Activated CD8-positive, alpha-beta T cell treated with anti-CD3 and anti-CD28 coated beads, Interleukin-2, amount 10 ng/mL, durations not matched to agents 7 days and 5 days (primary cell): ENCODE data around the gene DDX20. TPM values are rescaled to one million over a fixed set of nuclear protein-coding genes. Genes with fewer than 3 reads are reported as not detected.

Experiments
- ATAC-seq: fragments of 150-1000 bp; cut with Tn5 transposase; one replicate; pipeline ENCODE4 v1.10.0; 2021; ENCODE audit warnings: moderate library complexity
- CTCF ChIA-PET: fragments of 350-600 bp; sonication (Branson Sonifier 250); formaldehyde crosslinking; loops from one replicate; lab custom pipeline; 2021; ENCODE audit warnings: antibody characterized with exemption; lab: Charles Lee
- POLR2A ChIA-PET: fragments of 350-600 bp; sonication (Branson Sonifier 250); formaldehyde crosslinking; loops from one replicate; lab custom pipeline; 2021; ENCODE audit warnings: antibody characterized with exemption; lab: Charles Lee
- DNase-seq: peaks from one replicate; pipeline ENCODE4 v3.0.0-alpha.2; 2020
- H3K27ac Mint-ChIP-seq: one replicate; pipeline ENCODE4 v1.8.0; 2021; ENCODE audit warnings: mild to moderate bottlenecking, mixed read lengths
- H3K27me3 Mint-ChIP-seq: one replicate; pipeline ENCODE4 v1.8.0; 2021; ENCODE audit warnings: low read depth, mixed read lengths
- H3K36me3 Mint-ChIP-seq: one replicate; pipeline ENCODE4 v1.8.0; 2021; ENCODE audit warnings: low read depth, mixed read lengths
- H3K4me1 Mint-ChIP-seq: one replicate; pipeline ENCODE4 v1.8.0; 2021; ENCODE audit warnings: low read depth, mixed read lengths
- H3K4me3 Mint-ChIP-seq: one replicate; pipeline ENCODE4 v1.8.0; 2021; ENCODE audit warnings: mild to moderate bottlenecking, mixed read lengths
- H3K9me3 Mint-ChIP-seq: one replicate; pipeline ENCODE4 v1.8.0; 2022; ENCODE audit warnings: mixed read lengths; ENCODE audit not compliant: insufficient read depth
- total RNA-seq, 2 experiments: library from RNA; stranded (reverse); gene quantifications; one replicate each; pipeline ENCODE4 v1.2.3, GENCODE V29; 2021

DDX20 gene
- total RNA-seq, 2 experiments from 2014 or later = 18.1 to 18.9 TPM

GRCh38 chr1:111720977-111721786 is 34.5 kb upstream of the DDX20 start:
- H3K4me3 Mint-ChIP-seq = no peak overlapping the region
- H3K9me3 Mint-ChIP-seq = no peaks in the 10 kb centered on the region
- H3K36me3 Mint-ChIP-seq = peaks cover 9% of the 10 kb centered on the region
- ATAC-seq (no peak), DNase-seq (peak; percentile 19)
- H3K27ac Mint-ChIP-seq = peak overlapping the region; percentile 28
- peaks cover 1% of the 10 kb centered on the region for H3K4me1 Mint-ChIP-seq
- CTCF ChIA-PET = interaction anchor here (0.8 to 1.3 kb wide), 3 partner anchors 22 to 213 kb away, joined by 3 to 4 read pairs (median 3); no protein-coding TSS in a partner anchor
- H3K27me3 Mint-ChIP-seq = no peaks in the 10 kb centered on the region
- POLR2A ChIA-PET = interaction anchor here (1.3 kb wide), 1 partner anchor 10 kb away, joined by 3 read pairs; no protein-coding TSS in a partner anchor

GRCh38 chr1:111723091-111723806 is 32.5 kb upstream of the DDX20 start:
- H3K27me3 Mint-ChIP-seq = no peaks in the 10 kb centered on the region
- DNase-seq (peak; percentile 17), ATAC-seq (no peak)
- H3K9me3 Mint-ChIP-seq = no peaks in the 10 kb centered on the region
- ChIA-PET CTCF (no interaction called here), POLR2A (no interaction called here)
- no peaks in the 10 kb centered on the region for H3K36me3 Mint-ChIP-seq
- peaks cover 1% of the 10 kb centered on the region for H3K4me1 Mint-ChIP-seq
- H3K4me3 Mint-ChIP-seq = no peak overlapping the region
- no peak overlapping the region for H3K27ac Mint-ChIP-seq

- POLR2A ChIA-PET = no interaction called here
- no peaks in the 10 kb centered on the region for H3K36me3 Mint-ChIP-seq
- peaks cover 1% of the 10 kb centered on the region for H3K4me1 Mint-ChIP-seq
- CTCF ChIA-PET = no interaction called here
- DNase-seq (no peak), ATAC-seq (no peak)
- H3K27me3 Mint-ChIP-seq = no peaks in the 10 kb centered on the region
- H3K27ac Mint-ChIP-seq = no peak overlapping the region
- H3K4me3 Mint-ChIP-seq = no peak overlapping the region
- H3K9me3 Mint-ChIP-seq = no peaks in the 10 kb centered on the region
Measured at GRCh38 chr1:111723871-111724270, 31.8 kb upstream of the DDX20 start.

GRCh38 chr1:111725192-111725591 is 30.5 kb upstream of the DDX20 start:
- ChIA-PET CTCF (interaction anchor here (1.0 to 1.8 kb wide), 2 partner anchors 13 to 217 kb away, joined by 3 to 5 read pairs; no protein-coding TSS in a partner anchor), POLR2A (interaction anchor here (1.2 kb wide), 1 partner anchor 13 kb away, joined by 5 read pairs; the partner anchor contains the start of gene INKA2)
- Mint-ChIP-seq H3K27ac (no peak overlapping the region), H3K36me3 (no peaks in the 10 kb centered on the region), H3K27me3 (no peaks in the 10 kb centered on the region), H3K4me3 (no peak overlapping the region), H3K4me1 (peaks cover 1% of the 10 kb centered on the region), H3K9me3 (no peaks in the 10 kb centered on the region)
- DNase-seq = no peak
- ATAC-seq = no peak

- no peaks in the 10 kb centered on the region for H3K27me3 Mint-ChIP-seq
- no peaks in the 10 kb centered on the region for H3K4me1 Mint-ChIP-seq
- ATAC-seq (no peak), DNase-seq (no peak)
- no peaks in the 10 kb centered on the region for H3K36me3 Mint-ChIP-seq
- H3K27ac Mint-ChIP-seq = no peak overlapping the region
- no peak overlapping the region for H3K4me3 Mint-ChIP-seq
- ChIA-PET CTCF (interaction anchor here (0.7 kb wide), 1 partner anchor 13 kb away, joined by 3 read pairs; no protein-coding TSS in a partner anchor), POLR2A (interaction anchor here (1.0 kb wide), 1 partner anchor 229 kb away, joined by 3 read pairs; no protein-coding TSS in a partner anchor)
- no peaks in the 10 kb centered on the region for H3K9me3 Mint-ChIP-seq
Measured at GRCh38 chr1:111727056-111727455, 28.6 kb upstream of the DDX20 start.

GRCh38 chr1:111729271-111729921 is 26.3 kb upstream of the DDX20 start:
- ATAC-seq (no peak), DNase-seq (no peak)
- no peak overlapping the region for H3K4me3 Mint-ChIP-seq
- H3K4me1 Mint-ChIP-seq = peaks cover 4% of the 10 kb centered on the region
- no peak overlapping the region for H3K27ac Mint-ChIP-seq
- H3K9me3 Mint-ChIP-seq = no peaks in the 10 kb centered on the region
- ChIA-PET POLR2A (no interaction called here), CTCF (interaction anchor here (1.0 to 2.8 kb wide), 3 partner anchors 14 to 27 kb away, joined by 3 to 10 read pairs (median 5); no protein-coding TSS in a partner anchor)
- no peaks in the 10 kb centered on the region for H3K27me3 Mint-ChIP-seq
- H3K36me3 Mint-ChIP-seq = no peaks in the 10 kb centered on the region

GRCh38 chr1:111729946-111730681 is 25.6 kb upstream of the DDX20 start:
- no peaks in the 10 kb centered on the region for H3K36me3 Mint-ChIP-seq
- DNase-seq = no peak
- CTCF ChIA-PET = interaction anchor here (1.0 to 2.8 kb wide), 2 partner anchors 16 to 27 kb away, joined by 3 to 10 read pairs; no protein-coding TSS in a partner anchor

GRCh38 chr1:111730706-111731105 is 25.0 kb upstream of the DDX20 start:
- H3K4me3 Mint-ChIP-seq = no peak overlapping the region
- peaks cover 4% of the 10 kb centered on the region for H3K4me1 Mint-ChIP-seq
- H3K36me3 Mint-ChIP-seq = no peaks in the 10 kb centered on the region
- no peaks in the 10 kb centered on the region for H3K27me3 Mint-ChIP-seq
- ChIA-PET POLR2A (interaction anchor here (1.5 kb wide), 1 partner anchor 10 kb away, joined by 3 read pairs; no protein-coding TSS in a partner anchor), CTCF (no interaction called here)
- DNase-seq (no peak), ATAC-seq (no peak)
- no peaks in the 10 kb centered on the region for H3K9me3 Mint-ChIP-seq
- no peak overlapping the region for H3K27ac Mint-ChIP-seq

More at GRCh38 chr1:111729946-111730681, 25.6 kb upstream of the DDX20 start:
- Mint-ChIP-seq H3K27me3 (no peaks in the 10 kb centered on the region), H3K4me3 (no peak overlapping the region), H3K27ac (no peak overlapping the region), H3K4me1 (peaks cover 4% of the 10 kb centered on the region), H3K9me3 (no peaks in the 10 kb centered on the region)
- POLR2A ChIA-PET = interaction anchor here (1.5 kb wide), 1 partner anchor 9 kb away, joined by 3 read pairs; no protein-coding TSS in a partner anchor
- ATAC-seq = no peak

GRCh38 chr1:111731956-111732355 is 23.7 kb upstream of the DDX20 start:
- peaks cover 4% of the 10 kb centered on the region for H3K4me1 Mint-ChIP-seq
- ChIA-PET CTCF (interaction anchor here (0.8 to 1.5 kb wide), 5 partner anchors 15 to 224 kb away, joined by 3 to 6 read pairs (median 4); no protein-coding TSS in a partner anchor), POLR2A (interaction anchor here (1.1 to 1.5 kb wide), 2 partner anchors 11 to 12 kb away, joined by 3 read pairs; no protein-coding TSS in a partner anchor)
- no peak overlapping the region for H3K27ac Mint-ChIP-seq
- no peaks in the 10 kb centered on the region for H3K36me3 Mint-ChIP-seq
- no peak overlapping the region for H3K4me3 Mint-ChIP-seq
- no peak for DNase-seq
- peaks cover 5% of the 10 kb centered on the region for H3K27me3 Mint-ChIP-seq
- no peak for ATAC-seq
- no peaks in the 10 kb centered on the region for H3K9me3 Mint-ChIP-seq

- Mint-ChIP-seq H3K27ac (no peak overlapping the region), H3K27me3 (peaks cover 13% of the 10 kb centered on the region), H3K4me3 (no peak overlapping the region), H3K36me3 (no peaks in the 10 kb centered on the region), H3K9me3 (no peaks in the 10 kb centered on the region), H3K4me1 (peaks cover 9% of the 10 kb centered on the region)
- ATAC-seq (no peak), DNase-seq (no peak)
- ChIA-PET POLR2A (interaction anchor here (1.1 kb wide), 1 partner anchor 13 kb away, joined by 3 read pairs; no protein-coding TSS in a partner anchor), CTCF (interaction anchor here (1.3 to 1.5 kb wide), 3 partner anchors 15 to 37 kb away, joined by 4 to 6 read pairs (median 6); no protein-coding TSS in a partner anchor)
Measured at GRCh38 chr1:111732718-111733117, 23.0 kb upstream of the DDX20 start.
